Left lobe of liver (tissue), 2 donors: ENCODE results near the gene IAH1. TPM values are rescaled to one million over a fixed set of nuclear protein-coding genes. Genes with fewer than 3 reads are reported as not detected.
"Not testable (repeated sequence)": the region's sequence is repeated elsewhere in the genome, so short reads cannot be mapped to it uniquely, and the experiment has no call there.

Experiments
- ATAC-seq: fragments of 200-7000 bp; cut with Tn5 transposase; one replicate; pipeline ENCODE4 v1.9.1; 2020; ENCODE audit warnings: mild to moderate bottlenecking, moderate library complexity
- DNase-seq: peaks from one replicate; pipeline ENCODE4 v3.0.0-alpha.2; 2020; ENCODE audit warnings: low spot score
- total RNA-seq: library from RNA; stranded (reverse); gene quantifications from one replicate; pipeline ENCODE4 v1.2.1, GENCODE V29; 2021
- donor health status: DM: no; HTN: no; CAD: no; lungs with moderate emphysema.
- donor health status: DM: no; HTN: yes; CAD: no.

Gene IAH1
- total RNA-seq, 1 donor from 2014 or later = 28.6 TPM

DNA sequence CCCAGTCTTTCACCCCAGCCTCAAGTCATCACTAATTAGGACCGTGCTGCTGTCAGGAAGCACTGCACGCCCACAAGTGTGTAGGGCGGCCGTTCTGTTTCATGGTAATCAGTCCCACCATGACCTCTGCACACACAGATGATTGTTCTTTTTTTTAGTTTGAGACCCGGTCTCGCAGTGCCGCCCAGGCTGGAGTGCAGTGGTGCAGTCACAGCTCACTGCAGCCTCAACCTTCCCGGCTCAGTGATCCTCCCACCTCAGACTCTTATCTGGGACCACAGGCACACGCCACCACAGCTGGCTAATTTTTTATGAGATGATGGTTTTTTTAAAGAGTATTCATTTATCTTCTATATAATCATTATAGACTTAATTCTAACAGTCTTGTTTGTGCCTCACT is 1.8 kb upstream of the IAH1 start:
- no peak for DNase-seq
- ATAC-seq = no peak

DNA sequence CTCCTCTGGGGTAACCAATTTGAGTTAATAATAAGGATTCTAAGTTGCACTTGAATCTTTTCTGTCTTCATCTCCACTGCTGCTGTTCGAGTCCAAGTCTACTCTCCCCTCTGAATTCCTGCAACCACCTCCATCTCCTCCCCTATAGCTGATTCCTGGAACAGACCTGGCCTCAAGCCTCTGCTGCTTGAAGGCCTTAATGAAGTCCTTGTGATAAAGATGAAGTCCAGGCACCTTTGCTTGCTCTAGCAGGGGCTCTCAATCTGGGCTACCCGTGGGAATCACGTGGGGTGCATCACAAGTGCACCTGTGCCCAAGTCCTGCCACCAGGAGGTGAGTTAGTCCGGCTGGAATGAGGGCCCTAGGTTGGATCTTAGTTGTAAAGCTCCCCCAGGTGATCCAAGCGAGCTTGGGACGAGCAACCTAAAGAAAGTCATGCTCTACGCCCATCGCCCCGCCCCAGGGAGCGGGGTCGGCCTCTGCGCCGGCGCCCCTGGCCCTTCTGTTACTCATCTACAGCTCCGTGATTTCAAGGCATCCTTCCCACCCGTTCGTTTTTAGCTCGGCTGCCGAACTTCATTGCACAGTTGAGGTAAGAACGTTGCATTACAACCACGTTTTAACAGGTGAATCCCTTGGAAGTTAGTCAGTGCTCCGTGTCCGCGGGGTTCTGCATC is 905 bp upstream of the IAH1 start:
- ATAC-seq = peak; percentile 45
- DNase-seq = no peak

GRCh38 chr2:9473985-9474360 is 378 bp upstream of the IAH1 start:
- ATAC-seq (peak; percentile 29), DNase-seq (peak; percentile 51)

DNA sequence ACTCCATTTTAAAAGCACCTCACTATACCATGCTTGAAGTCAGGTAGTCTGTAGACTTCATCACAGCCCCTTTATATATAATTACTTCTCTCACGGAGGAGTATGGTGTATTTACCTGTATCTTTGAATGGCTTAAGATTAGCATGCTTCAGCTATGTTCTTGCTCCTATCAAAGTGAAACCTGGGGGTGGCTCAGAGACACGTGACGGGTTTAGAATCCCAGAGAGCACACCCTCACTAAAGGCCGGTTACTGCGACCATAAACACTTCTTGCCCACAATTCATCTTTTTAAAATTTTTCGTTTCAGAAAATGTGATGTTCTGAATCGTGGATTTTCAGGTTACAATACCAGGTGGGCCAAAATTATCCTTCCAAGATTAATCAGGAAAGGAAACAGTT is 3.6 kb downstream of the IAH1 start:
- no peak for ATAC-seq
- DNase-seq = no peak

GRCh38 chr2:9478526-9478925 is 4.2 kb downstream of the IAH1 start:
- ATAC-seq = no peak

GRCh38 chr2:9480157-9480556 is 5.8 kb downstream of the IAH1 start:
- ATAC-seq (no peak), DNase-seq (no peak)

More at GRCh38 chr2:9478526-9478925, 4.2 kb downstream of the IAH1 start:
- no peak for DNase-seq

DNA sequence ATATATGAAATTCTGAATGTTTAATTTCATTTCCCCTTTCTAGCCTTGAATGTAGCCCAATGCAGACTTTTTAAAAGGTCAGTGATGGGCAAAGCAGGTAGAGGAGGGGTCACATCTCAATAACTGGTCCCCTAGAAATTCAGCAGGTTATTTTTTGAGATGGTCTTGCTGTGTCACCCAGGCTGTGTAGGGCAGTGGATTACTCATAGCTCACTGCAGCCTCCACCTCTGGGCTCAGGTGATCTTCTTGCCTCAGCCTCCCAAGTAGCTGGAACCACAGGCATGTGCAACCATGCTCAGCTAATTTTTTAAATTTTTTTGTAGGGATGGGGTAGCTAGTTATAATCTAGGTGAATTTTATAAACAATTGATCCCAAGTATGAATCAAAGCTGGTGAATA is 8.8 kb downstream of the IAH1 start:
- DNase-seq = no peak
- no peak for ATAC-seq

DNA sequence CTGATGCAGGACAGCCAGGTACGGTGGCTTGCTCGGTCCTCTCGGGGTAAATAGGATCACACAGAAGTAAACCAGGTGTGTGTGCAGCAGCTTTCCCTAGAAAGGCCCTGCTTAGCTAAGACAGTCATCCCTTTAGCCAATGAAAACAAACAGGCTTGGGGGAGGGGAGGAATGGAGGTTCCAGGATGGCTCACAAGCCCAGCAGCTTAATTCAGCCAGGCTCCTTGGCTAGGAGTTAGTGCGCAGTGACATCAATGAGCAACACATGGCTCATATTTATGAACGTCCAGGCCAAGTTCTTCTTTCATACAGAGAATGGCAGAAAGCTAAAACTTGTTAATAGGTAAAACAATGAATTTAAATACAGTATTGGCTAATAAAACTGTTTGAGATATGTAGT is 10.2 kb downstream of the IAH1 start:
- no peak for ATAC-seq
- no peak for DNase-seq

DNA sequence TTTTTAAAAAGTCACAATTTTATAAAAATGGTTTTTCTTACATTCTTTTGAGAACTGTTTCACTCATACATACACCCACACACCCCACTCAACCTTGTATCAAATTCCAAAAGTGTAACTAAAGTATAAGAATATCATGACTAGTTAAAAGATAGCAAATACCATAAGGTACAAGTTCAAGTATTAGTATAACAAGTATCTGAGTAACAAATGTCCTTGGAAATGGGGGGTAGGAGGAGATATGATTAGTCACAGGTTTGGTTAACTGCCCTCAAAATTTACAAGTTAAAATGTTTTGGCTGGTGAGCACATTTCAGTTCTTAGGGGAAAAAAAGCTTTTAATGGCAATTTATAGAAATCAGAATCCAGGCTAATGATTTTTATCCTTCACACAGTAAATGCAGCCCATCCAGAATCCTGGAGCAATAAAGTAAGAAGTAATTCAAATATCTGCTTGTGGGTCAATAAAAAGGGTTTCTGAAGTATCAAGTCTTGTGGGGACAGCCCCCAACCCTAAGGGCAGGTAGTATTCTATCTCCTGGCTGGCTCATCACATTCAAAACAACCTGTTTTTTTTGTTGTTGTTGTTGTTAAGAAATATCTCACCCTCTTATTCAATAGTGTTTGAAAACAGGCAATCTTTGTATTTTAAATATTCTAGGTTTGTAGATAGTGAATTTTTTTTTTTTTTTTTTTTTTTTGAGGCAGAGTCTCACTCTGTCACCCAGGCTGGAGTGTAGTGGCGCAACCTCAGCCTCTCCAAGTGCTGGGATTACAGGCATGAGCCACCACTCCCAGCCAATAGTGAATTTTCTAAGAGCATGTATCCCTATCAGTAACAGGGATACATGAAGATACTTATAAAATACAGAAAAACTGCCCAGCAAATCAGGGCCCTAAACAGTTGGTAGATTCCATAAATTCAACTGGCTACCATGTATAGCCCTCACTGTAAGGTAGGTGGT is 14.5 kb downstream of the IAH1 start:
- no peak for ATAC-seq

GRCh38 chr2:9490789-9491188 is 16.4 kb downstream of the IAH1 start:
- DNase-seq (no peak), ATAC-seq (no peak)

More for the DNA sequence above, 14.5 kb downstream of the IAH1 start:
- DNase-seq = no peak

GRCh38 chr2:9492927-9493326 is 18.6 kb downstream of the IAH1 start:
- ATAC-seq (no peak), DNase-seq (no peak)

DNA sequence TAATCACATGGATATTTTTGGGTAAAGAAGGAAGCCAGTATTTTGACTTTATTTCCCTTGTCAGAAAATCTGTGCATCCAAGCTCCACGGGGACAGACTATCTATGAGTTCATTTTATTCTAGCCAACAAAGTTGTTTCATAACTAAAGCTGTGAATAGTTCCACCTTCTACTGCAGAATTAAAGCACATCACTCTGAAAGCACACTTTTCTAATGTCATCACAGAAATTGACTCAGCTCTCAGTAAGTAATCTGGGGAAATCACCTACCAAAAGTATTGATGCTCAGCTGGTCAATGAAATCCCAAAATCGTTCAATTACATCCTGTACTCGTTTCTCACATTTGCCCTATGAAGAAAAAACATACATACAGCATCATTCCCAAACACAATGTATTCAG is 19.1 kb downstream of the IAH1 start:
- DNase-seq (no peak), ATAC-seq (no peak)

- no peak for ATAC-seq
- no peak for DNase-seq
These were observed 19.7 kb downstream of the IAH1 start for GRCh38 chr2:9494081-9494480.

GRCh38 chr2:9497017-9497416 is 22.7 kb downstream of the IAH1 start:
- ATAC-seq = no peak
- DNase-seq = no peak

DNA sequence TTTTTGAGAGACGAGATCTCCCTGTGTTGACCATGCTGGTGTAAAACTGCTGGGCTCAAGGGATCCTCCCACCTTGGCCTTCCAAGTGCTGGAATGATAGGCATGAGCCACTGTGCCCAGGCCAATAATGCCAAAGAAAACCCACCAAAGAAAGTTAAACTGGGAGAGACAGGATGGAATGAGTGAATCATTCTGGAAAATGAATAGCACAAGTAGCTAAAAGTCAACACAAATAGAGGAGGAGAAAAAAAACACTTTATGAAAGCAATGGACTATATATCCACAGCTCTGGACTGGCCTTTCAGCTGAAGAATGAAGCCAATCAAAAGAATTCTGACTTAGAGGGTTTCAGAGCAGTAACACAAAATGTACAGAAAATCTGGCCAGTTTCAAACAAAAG is 23.9 kb downstream of the IAH1 start:
- DNase-seq = no peak

GRCh38 chr2:9508931-9509330 is 34.6 kb downstream of the IAH1 start:
- DNase-seq = no peak
- no peak for ATAC-seq

More for the DNA sequence above, 23.9 kb downstream of the IAH1 start:
- ATAC-seq = no peak

- not testable (repeated sequence) for ATAC-seq
These were observed 39.6 kb downstream of the IAH1 start for GRCh38 chr2:9513946-9514345.

DNA sequence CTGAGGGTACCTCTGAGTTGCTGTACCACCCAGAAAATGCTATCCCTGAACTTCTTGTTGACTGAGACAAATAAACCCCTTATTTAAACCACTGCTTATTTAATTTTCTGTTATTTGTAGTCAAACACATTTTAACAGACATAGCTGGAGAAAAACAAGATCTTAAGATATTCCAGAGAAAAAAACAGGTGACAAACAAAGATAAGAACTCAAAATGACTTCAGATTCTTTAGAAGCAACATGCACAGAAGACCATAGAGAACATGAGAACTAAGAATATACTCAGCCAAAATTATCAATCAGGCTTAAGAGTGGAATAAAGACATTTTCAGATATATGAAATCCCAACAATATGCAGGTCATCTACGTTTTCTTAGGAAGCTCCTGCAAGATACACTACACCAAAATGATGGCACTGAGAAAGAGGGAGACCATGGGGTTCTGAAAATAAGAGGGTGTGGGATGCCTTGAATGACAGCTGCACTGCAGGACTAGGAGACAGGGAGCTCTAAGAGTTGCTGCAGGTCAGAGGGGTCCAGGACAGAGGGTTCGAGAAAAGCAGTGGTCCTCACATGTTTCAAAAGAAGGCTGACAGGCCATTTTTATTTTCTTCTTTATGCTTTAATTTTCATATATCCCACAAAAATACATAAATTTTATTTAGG is 42.9 kb downstream of the IAH1 start:
- ATAC-seq = no peak
- no peak for DNase-seq

More at GRCh38 chr2:9513946-9514345, 39.6 kb downstream of the IAH1 start:
- not testable (repeated sequence) for DNase-seq

- no peak for ATAC-seq
- DNase-seq = no peak
These were observed 43.8 kb downstream of the IAH1 start for GRCh38 chr2:9518163-9518562.

- no peak for DNase-seq
- no peak for ATAC-seq
These were observed 44.4 kb downstream of the IAH1 start for GRCh38 chr2:9518780-9519179.

DNA sequence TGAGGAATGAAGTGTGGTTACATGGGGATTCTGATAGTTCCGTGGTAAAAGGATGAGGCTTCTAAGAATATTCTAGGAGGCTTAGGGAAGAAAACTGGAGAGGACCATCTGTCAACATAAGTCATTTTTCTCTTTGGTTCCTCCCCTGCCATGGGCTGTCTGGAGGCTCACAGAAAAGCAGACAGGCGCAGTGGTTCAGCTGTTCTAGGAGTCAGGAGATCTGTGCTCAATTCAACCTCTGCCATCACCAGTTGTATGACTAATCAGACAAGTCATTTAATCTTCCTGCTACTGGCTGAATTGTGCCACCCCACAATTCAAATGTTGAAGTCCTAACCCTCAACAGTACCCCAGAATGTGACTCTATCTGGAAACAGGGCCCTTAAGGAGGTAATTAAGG is 44.9 kb downstream of the IAH1 start:
- DNase-seq (no peak), ATAC-seq (no peak)

GRCh38 chr2:9524291-9524690 is 49.9 kb downstream of the IAH1 start:
- no peak for DNase-seq
- ATAC-seq = no peak
